Measurements from ENCODE around the gene ANXA2R.

Gene ANXA2R

GRCh38 chr5:43010935-43011315 lies 29.2 kb downstream of the ANXA2R start:
- CTCF ChIA-PET, result no interaction called here
- Histone ChIP-seq H3K4me1 (ENCODE audit: control insufficient read depth, insufficient read depth, low read length) (peaks cover 6% of the 10 kb centered on the region), H3K27ac (ENCODE audit: extremely low read depth, low read depth, low read length) (no peak overlapping the region), H3K9me3 (ENCODE audit: control insufficient read depth, insufficient read depth, low read depth, low read length) (no peaks in the 10 kb centered on the region), H3K36me3 (ENCODE audit: control insufficient read depth in 2 of 2, insufficient read depth in 1 of 2, low read length in 2 of 2) (no peaks in the 10 kb centered on the region), H3K4me3 (ENCODE audit: low read depth, low read length) (no peak overlapping the region)
- TF ChIP-seq, protein P1, sequence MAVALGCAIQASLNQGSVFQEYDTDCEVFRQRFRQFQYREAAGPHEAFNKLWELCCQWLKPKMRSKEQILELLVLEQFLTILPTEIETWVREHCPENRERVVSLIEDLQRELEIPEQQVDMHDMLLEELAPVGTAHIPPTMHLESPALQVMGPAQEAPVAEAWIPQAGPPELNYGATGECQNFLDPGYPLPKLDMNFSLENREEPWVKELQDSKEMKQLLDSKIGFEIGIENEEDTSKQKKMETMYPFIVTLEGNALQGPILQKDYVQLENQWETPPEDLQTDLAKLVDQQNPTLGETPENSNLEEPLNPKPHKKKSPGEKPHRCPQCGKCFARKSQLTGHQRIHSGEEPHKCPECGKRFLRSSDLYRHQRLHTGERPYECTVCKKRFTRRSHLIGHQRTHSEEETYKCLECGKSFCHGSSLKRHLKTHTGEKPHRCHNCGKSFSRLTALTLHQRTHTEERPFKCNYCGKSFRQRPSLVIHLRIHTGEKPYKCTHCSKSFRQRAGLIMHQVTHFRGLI (tag by site-specific recombination; IDR thresholded peaks at IDR 0.05), result no peak
- TF ChIP-seq, protein P2, sequence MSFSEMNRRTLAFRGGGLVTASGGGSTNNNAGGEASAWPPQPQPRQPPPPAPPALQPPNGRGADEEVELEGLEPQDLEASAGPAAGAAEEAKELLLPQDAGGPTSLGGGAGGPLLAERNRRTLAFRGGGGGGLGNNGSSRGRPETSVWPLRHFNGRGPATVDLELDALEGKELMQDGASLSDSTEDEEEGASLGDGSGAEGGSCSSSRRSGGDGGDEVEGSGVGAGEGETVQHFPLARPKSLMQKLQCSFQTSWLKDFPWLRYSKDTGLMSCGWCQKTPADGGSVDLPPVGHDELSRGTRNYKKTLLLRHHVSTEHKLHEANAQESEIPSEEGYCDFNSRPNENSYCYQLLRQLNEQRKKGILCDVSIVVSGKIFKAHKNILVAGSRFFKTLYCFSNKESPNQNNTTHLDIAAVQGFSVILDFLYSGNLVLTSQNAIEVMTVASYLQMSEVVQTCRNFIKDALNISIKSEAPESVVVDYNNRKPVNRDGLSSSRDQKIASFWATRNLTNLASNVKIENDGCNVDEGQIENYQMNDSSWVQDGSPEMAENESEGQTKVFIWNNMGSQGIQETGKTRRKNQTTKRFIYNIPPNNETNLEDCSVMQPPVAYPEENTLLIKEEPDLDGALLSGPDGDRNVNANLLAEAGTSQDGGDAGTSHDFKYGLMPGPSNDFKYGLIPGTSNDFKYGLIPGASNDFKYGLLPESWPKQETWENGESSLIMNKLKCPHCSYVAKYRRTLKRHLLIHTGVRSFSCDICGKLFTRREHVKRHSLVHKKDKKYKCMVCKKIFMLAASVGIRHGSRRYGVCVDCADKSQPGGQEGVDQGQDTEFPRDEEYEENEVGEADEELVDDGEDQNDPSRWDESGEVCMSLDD (tag by site-specific recombination; IDR thresholded peaks at IDR 0.05), result no peak
- TF ChIP-seq ZNF701 (tag by site-specific recombination; IDR thresholded peaks at IDR 0.05) (no peak), ZNF624 (tag by site-specific recombination; IDR thresholded peaks at IDR 0.05) (no peak), BCL11A (tag by site-specific recombination; IDR thresholded peaks at IDR 0.05; ENCODE audit: low read depth) (no peak), ZIC2 (tag by site-specific recombination; IDR thresholded peaks at IDR 0.05) (no peak), ZNF280D (tag by site-specific recombination; IDR thresholded peaks at IDR 0.05) (no peak), ZNF623 (tag by site-specific recombination; IDR thresholded peaks at IDR 0.05) (no peak), PRDM1 (tag by site-specific recombination; IDR thresholded peaks at IDR 0.05) (no peak), ZNF354C (tag by site-specific recombination; IDR thresholded peaks at IDR 0.05; ENCODE audit: borderline replicate concordance, low read depth) (no peak), ZNF404 (tag by site-specific recombination; IDR thresholded peaks at IDR 0.05) (no peak), ZNF23 (tag by site-specific recombination; IDR thresholded peaks at IDR 0.05; ENCODE audit: borderline replicate concordance) (no peak), ZNF26 (tag by site-specific recombination; IDR thresholded peaks at IDR 0.05) (no peak), ZNF530 (tag by site-specific recombination; IDR thresholded peaks at IDR 0.05; ENCODE audit: low read depth) (no peak), PRDM2 (tag by site-specific recombination; IDR thresholded peaks at IDR 0.05; ENCODE audit: borderline replicate concordance) (no peak)
- TF ChIP-seq, protein P3, sequence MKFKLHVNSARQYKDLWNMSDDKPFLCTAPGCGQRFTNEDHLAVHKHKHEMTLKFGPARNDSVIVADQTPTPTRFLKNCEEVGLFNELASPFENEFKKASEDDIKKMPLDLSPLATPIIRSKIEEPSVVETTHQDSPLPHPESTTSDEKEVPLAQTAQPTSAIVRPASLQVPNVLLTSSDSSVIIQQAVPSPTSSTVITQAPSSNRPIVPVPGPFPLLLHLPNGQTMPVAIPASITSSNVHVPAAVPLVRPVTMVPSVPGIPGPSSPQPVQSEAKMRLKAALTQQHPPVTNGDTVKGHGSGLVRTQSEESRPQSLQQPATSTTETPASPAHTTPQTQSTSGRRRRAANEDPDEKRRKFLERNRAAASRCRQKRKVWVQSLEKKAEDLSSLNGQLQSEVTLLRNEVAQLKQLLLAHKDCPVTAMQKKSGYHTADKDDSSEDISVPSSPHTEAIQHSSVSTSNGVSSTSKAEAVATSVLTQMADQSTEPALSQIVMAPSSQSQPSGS (tag by site-specific recombination; IDR thresholded peaks at IDR 0.05; ENCODE audit: low read depth), result no peak
- TF ChIP-seq, protein P4, sequence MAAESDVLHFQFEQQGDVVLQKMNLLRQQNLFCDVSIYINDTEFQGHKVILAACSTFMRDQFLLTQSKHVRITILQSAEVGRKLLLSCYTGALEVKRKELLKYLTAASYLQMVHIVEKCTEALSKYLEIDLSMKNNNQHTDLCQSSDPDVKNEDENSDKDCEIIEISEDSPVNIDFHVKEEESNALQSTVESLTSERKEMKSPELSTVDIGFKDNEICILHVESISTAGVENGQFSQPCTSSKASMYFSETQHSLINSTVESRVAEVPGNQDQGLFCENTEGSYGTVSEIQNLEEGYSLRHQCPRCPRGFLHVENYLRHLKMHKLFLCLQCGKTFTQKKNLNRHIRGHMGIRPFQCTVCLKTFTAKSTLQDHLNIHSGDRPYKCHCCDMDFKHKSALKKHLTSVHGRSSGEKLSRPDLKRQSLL (tag by site-specific recombination; IDR thresholded peaks at IDR 0.05), result no peak
- POLR2A ChIA-PET, result no interaction called here

Data from HEK293 (cell line).